ENCODE data around the gene MARCHF4. TPM values are rescaled to one million over a fixed set of nuclear protein-coding genes. Genes with fewer than 3 reads are reported as not detected.

MARCHF4 gene
- polyA plus RNA-seq, 6 donors from 2014 or later, result not detected

GRCh38 chr2:216339456-216340279, 32.6 kb downstream of the MARCHF4 start:
- Mint-ChIP-seq H3K4me1 (no peaks in the 10 kb centered on the region), H3K9me3 (peaks cover 0 to 4% (median 0%) of the 10 kb centered on the region in 7 donors), H3K27ac (no peak overlapping the region), H3K36me3 (no peaks in the 10 kb centered on the region), H3K27me3 (peaks cover 1 to 28% (median 12%) of the 10 kb centered on the region in 3 donors), H3K4me3 (no peak overlapping the region)
- DNase-seq, result no peak
- no peak for ATAC-seq (ENCODE audit: low read depth in 2 of 2)

- DNase-seq, result no peak
- Mint-ChIP-seq H3K36me3 (no peaks in the 10 kb centered on the region), H3K4me3 (no peak overlapping the region), H3K27ac (no peak overlapping the region), H3K4me1 (no peaks in the 10 kb centered on the region), H3K9me3 (peaks cover 0 to 4% (median 2%) of the 10 kb centered on the region in 7 donors), H3K27me3 (peaks cover 4 to 22% (median 12%) of the 10 kb centered on the region in 3 donors)
- ATAC-seq (ENCODE audit: low read depth in 2 of 2), result no peak
These were observed 37.0 kb downstream of the MARCHF4 start for GRCh38 chr2:216335252-216335651.

GRCh38 chr2:216328347-216328746, 43.9 kb downstream of the MARCHF4 start:
- Mint-ChIP-seq H3K9me3 (peaks cover 0 to 15% (median 0%) of the 10 kb centered on the region in 7 donors), H3K36me3 (no peaks in the 10 kb centered on the region), H3K4me1 (no peaks in the 10 kb centered on the region), H3K27me3 (peaks cover 8 to 11% (median 10%) of the 10 kb centered on the region in 3 donors), H3K4me3 (no peak overlapping the region), H3K27ac (no peak overlapping the region)
- DNase-seq (no peak), ATAC-seq (ENCODE audit: low read depth in 2 of 2) (no peak)

GRCh38 chr2:216327447-216327935, 44.8 kb downstream of the MARCHF4 start:
- Mint-ChIP-seq H3K27ac (no peak overlapping the region), H3K9me3 (peaks cover 0 to 15% (median 0%) of the 10 kb centered on the region in 7 donors), H3K4me3 (no peak overlapping the region), H3K27me3 (peaks cover 8 to 13% (median 9%) of the 10 kb centered on the region in 3 donors), H3K36me3 (no peaks in the 10 kb centered on the region), H3K4me1 (no peaks in the 10 kb centered on the region)
- DNase-seq (no peak), ATAC-seq (ENCODE audit: low read depth in 2 of 2) (no peak)

Other genes starting within 250 kb of the MARCHF4 start
- gene SMARCAL1, start 40.0 kb upstream of the MARCHF4 start, polyA plus RNA-seq (ENCODE audit: low read depth in 6 of 6), result 10 to 100 TPM; 15.5 to 28.1 (median 23.4) TPM
- 1,000 to 10,000 TPM; 1,779 to 4,557 (median 3,922) TPM for gene RPL37A, start 126.4 kb upstream of the MARCHF4 start, polyA plus RNA-seq (ENCODE audit: low read depth in 6 of 6)

All from naive B cell (primary cell).